ENCODE results near the gene DIPK1A.

Gene DIPK1A

DNA sequence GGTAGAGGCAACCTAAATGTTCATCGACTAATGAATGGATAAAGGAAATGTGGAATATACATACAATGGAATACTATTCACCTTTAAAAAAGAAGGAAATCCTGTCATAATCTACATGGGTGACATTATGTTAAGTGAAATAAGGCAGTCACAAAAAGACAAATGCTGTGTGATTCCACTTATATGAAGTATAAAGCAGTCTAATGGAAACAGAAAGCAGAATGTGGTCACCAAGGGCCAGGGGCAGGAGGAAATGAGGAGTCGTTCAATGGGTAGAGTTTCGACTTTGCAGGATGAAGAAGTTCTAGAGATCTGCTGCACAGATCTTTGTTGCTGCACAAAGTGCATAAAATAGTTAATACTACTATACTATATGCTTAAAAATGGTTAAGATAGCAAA is 7.8 kb downstream of the DIPK1A start:
- Histone ChIP-seq H3K36me3 (ENCODE audit: control insufficient read depth in 2 of 2, insufficient read depth in 1 of 2, low read length in 2 of 2) (no peaks in the 10 kb centered on the region), H3K27ac (ENCODE audit: extremely low read depth, low read depth, low read length) (no peak overlapping the region), H3K4me1 (ENCODE audit: control insufficient read depth, insufficient read depth, low read length) (0 out of 2 replicates have a peak, but pooled peaks cover 5% of the 10 kb centered on the region), H3K9me3 (ENCODE audit: control insufficient read depth, insufficient read depth, low read depth, low read length) (no peaks in the 10 kb centered on the region), H3K4me3 (ENCODE audit: low read depth, low read length) (no peak overlapping the region)
- ChIA-PET CTCF (no interaction called here), POLR2A (no interaction called here)
- TF ChIP-seq ZNF146 (tag by site-specific recombination; IDR thresholded peaks at IDR 0.05) (peak; percentile 22; the same call in 1 of the 2 replicates), ZNF416 (tag by site-specific recombination; IDR thresholded peaks at IDR 0.05) (no peak)

DNA sequence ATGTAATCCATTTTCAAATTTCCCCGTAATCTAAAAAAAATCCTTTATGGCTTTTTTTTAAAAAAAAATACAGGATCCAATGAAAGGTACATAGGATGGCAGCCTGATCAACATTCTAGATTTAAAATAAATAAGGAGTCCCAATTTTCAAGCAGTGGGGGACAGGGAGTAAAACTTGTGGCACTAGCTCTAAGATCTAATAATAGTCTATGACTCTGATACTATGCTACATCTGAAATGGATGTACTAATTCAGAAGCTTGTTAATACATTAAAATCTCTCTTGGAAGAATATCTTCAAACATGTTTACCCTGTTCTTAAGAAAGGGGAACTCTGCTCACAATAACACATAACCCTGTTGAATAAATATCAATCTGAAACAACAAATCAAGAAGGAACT is 8.5 kb downstream of the DIPK1A start:
- CTCF ChIA-PET = interaction anchor here (0.9 kb wide), 1 partner anchor 44 kb away, joined by 3 read pairs; no protein-coding TSS in a partner anchor
- no peak overlapping the region for H3K27ac ChIP-seq (ENCODE audit: extremely low read depth, low read depth, low read length)
- no peak overlapping the region for H3K4me3 ChIP-seq (ENCODE audit: low read depth, low read length)
- TF ChIP-seq, protein P1, sequence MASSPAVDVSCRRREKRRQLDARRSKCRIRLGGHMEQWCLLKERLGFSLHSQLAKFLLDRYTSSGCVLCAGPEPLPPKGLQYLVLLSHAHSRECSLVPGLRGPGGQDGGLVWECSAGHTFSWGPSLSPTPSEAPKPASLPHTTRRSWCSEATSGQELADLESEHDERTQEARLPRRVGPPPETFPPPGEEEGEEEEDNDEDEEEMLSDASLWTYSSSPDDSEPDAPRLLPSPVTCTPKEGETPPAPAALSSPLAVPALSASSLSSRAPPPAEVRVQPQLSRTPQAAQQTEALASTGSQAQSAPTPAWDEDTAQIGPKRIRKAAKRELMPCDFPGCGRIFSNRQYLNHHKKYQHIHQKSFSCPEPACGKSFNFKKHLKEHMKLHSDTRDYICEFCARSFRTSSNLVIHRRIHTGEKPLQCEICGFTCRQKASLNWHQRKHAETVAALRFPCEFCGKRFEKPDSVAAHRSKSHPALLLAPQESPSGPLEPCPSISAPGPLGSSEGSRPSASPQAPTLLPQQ (tag by site-specific recombination; IDR thresholded peaks at IDR 0.05) = no peak
- TF ChIP-seq BCL11B (tag by site-specific recombination; IDR thresholded peaks at IDR 0.05; ENCODE audit: low read depth) (no peak), ZNF791 (tag by site-specific recombination; IDR thresholded peaks at IDR 0.05) (no peak), FEZF1 (tag by site-specific recombination; IDR thresholded peaks at IDR 0.05) (no peak), ZSCAN23 (tag by site-specific recombination; IDR thresholded peaks at IDR 0.05) (no peak), ZNF701 (tag by site-specific recombination; IDR thresholded peaks at IDR 0.05) (no peak), ZNF404 (tag by site-specific recombination; IDR thresholded peaks at IDR 0.05) (no peak), ZNF561 (tag by site-specific recombination; IDR thresholded peaks at IDR 0.05; ENCODE audit: borderline replicate concordance) (no peak), MYNN (tag by site-specific recombination; IDR thresholded peaks at IDR 0.05; ENCODE audit: borderline replicate concordance) (no peak), ZNF76 (tag by site-specific recombination; IDR thresholded peaks at IDR 0.05; ENCODE audit: borderline replicate concordance, low read depth) (no peak), ZNF670 (tag by site-specific recombination; IDR thresholded peaks at IDR 0.05; ENCODE audit: low read depth) (no peak), ZNF133 (tag by site-specific recombination; IDR thresholded peaks at IDR 0.05) (no peak), ZNF530 (tag by site-specific recombination; IDR thresholded peaks at IDR 0.05; ENCODE audit: low read depth) (no peak), ZNF510 (tag by site-specific recombination; IDR thresholded peaks at IDR 0.05; ENCODE audit: insufficient replicate concordance) (no peak)
- TF ChIP-seq, protein P2, sequence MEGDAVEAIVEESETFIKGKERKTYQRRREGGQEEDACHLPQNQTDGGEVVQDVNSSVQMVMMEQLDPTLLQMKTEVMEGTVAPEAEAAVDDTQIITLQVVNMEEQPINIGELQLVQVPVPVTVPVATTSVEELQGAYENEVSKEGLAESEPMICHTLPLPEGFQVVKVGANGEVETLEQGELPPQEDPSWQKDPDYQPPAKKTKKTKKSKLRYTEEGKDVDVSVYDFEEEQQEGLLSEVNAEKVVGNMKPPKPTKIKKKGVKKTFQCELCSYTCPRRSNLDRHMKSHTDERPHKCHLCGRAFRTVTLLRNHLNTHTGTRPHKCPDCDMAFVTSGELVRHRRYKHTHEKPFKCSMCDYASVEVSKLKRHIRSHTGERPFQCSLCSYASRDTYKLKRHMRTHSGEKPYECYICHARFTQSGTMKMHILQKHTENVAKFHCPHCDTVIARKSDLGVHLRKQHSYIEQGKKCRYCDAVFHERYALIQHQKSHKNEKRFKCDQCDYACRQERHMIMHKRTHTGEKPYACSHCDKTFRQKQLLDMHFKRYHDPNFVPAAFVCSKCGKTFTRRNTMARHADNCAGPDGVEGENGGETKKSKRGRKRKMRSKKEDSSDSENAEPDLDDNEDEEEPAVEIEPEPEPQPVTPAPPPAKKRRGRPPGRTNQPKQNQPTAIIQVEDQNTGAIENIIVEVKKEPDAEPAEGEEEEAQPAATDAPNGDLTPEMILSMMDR (tag by site-specific recombination; IDR thresholded peaks at IDR 0.05) = no peak
- TF ChIP-seq, protein P3, sequence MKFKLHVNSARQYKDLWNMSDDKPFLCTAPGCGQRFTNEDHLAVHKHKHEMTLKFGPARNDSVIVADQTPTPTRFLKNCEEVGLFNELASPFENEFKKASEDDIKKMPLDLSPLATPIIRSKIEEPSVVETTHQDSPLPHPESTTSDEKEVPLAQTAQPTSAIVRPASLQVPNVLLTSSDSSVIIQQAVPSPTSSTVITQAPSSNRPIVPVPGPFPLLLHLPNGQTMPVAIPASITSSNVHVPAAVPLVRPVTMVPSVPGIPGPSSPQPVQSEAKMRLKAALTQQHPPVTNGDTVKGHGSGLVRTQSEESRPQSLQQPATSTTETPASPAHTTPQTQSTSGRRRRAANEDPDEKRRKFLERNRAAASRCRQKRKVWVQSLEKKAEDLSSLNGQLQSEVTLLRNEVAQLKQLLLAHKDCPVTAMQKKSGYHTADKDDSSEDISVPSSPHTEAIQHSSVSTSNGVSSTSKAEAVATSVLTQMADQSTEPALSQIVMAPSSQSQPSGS (tag by site-specific recombination; IDR thresholded peaks at IDR 0.05; ENCODE audit: low read depth) = no peak
- TF ChIP-seq, protein P4, sequence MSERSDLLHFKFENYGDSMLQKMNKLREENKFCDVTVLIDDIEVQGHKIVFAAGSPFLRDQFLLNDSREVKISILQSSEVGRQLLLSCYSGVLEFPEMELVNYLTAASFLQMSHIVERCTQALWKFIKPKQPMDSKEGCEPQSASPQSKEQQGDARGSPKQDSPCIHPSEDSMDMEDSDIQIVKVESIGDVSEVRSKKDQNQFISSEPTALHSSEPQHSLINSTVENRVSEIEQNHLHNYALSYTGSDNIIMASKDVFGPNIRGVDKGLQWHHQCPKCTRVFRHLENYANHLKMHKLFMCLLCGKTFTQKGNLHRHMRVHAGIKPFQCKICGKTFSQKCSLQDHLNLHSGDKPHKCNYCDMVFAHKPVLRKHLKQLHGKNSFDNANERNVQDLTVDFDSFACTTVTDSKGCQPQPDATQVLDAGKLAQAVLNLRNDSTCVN (tag by site-specific recombination; optimal IDR thresholded peaks at IDR 0.05) = no peak
- TF ChIP-seq, protein P5, sequence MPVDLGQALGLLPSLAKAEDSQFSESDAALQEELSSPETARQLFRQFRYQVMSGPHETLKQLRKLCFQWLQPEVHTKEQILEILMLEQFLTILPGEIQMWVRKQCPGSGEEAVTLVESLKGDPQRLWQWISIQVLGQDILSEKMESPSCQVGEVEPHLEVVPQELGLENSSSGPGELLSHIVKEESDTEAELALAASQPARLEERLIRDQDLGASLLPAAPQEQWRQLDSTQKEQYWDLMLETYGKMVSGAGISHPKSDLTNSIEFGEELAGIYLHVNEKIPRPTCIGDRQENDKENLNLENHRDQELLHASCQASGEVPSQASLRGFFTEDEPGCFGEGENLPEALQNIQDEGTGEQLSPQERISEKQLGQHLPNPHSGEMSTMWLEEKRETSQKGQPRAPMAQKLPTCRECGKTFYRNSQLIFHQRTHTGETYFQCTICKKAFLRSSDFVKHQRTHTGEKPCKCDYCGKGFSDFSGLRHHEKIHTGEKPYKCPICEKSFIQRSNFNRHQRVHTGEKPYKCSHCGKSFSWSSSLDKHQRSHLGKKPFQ (tag by site-specific recombination; IDR thresholded peaks at IDR 0.05) = no peak
- TF ChIP-seq, protein P6, sequence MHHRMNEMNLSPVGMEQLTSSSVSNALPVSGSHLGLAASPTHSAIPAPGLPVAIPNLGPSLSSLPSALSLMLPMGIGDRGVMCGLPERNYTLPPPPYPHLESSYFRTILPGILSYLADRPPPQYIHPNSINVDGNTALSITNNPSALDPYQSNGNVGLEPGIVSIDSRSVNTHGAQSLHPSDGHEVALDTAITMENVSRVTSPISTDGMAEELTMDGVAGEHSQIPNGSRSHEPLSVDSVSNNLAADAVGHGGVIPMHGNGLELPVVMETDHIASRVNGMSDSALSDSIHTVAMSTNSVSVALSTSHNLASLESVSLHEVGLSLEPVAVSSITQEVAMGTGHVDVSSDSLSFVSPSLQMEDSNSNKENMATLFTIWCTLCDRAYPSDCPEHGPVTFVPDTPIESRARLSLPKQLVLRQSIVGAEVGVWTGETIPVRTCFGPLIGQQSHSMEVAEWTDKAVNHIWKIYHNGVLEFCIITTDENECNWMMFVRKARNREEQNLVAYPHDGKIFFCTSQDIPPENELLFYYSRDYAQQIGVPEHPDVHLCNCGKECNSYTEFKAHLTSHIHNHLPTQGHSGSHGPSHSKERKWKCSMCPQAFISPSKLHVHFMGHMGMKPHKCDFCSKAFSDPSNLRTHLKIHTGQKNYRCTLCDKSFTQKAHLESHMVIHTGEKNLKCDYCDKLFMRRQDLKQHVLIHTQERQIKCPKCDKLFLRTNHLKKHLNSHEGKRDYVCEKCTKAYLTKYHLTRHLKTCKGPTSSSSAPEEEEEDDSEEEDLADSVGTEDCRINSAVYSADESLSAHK (tag by site-specific recombination; IDR thresholded peaks at IDR 0.05) = no peak
- 0 out of 2 replicates have a peak, but pooled peaks cover 5% of the 10 kb centered on the region for H3K4me1 ChIP-seq (ENCODE audit: control insufficient read depth, insufficient read depth, low read length)
- no peaks in the 10 kb centered on the region for H3K36me3 ChIP-seq (ENCODE audit: control insufficient read depth in 2 of 2, insufficient read depth in 1 of 2, low read length in 2 of 2)
- no peaks in the 10 kb centered on the region for H3K9me3 ChIP-seq (ENCODE audit: control insufficient read depth, insufficient read depth, low read depth, low read length)
- POLR2A ChIA-PET = no interaction called here

Measured in HEK293 (cell line).